Measurements from ENCODE around the gene CLDN5.

The CLDN5 gene

DNA sequence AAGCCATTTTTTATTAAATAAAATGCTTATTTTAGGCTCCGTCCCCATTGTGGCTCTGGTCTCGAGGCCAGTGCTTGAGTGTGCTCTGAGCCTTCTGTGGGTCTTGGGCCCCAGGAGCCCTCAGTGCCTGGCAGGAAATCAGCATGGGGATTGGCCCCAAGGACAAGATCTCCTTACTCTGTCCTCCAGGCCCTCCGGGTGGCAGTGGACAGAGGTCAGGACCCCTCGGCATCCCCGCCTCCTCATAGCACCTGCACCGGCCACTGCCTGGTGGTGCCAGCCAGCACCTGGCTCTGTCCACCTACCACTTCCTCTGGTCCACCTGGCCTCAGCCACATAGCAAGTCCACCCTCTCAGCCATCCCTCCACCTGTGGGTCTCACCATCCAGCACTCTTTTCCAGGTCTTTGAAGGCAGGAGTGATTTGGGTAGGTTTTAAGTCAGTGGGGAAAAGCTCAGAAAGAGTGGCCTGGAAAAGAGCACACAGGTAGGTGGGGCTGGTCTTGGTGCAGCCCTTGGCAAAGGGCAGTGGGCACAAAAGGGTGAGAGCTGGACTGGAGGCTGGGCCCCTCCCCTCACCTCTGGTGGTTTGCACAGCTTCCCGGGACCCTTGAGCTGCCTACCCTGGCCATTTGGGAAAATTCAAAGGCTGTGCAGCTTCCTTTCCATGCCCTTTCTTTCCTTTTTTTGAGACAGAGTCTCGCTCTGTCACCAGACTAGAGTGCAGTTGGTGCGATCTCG is 3.5 kb downstream of the CLDN5 start:
- DNase-seq = peak; percentile 38

DNA sequence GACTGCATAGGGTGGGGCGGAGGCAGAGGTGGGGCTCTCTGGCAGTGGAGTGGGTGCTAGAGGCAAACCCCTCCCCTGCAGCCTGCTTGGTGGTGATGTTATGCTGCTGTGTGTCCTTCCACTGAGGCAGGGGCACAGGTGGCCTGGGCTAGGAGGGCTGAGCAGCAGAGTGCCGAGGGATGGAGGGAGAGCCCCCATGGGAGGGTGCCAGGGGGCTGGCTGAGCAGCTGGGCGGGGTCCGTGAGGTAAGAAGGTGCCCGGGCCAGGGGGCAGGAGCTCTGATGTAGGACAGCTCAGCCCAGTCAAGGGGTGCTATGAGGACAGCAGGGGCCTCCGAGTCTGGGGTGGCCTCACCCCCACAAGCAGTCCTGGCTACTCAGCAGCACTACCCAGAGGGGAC is 4.2 kb downstream of the CLDN5 start:
- no peak for DNase-seq

DNA sequence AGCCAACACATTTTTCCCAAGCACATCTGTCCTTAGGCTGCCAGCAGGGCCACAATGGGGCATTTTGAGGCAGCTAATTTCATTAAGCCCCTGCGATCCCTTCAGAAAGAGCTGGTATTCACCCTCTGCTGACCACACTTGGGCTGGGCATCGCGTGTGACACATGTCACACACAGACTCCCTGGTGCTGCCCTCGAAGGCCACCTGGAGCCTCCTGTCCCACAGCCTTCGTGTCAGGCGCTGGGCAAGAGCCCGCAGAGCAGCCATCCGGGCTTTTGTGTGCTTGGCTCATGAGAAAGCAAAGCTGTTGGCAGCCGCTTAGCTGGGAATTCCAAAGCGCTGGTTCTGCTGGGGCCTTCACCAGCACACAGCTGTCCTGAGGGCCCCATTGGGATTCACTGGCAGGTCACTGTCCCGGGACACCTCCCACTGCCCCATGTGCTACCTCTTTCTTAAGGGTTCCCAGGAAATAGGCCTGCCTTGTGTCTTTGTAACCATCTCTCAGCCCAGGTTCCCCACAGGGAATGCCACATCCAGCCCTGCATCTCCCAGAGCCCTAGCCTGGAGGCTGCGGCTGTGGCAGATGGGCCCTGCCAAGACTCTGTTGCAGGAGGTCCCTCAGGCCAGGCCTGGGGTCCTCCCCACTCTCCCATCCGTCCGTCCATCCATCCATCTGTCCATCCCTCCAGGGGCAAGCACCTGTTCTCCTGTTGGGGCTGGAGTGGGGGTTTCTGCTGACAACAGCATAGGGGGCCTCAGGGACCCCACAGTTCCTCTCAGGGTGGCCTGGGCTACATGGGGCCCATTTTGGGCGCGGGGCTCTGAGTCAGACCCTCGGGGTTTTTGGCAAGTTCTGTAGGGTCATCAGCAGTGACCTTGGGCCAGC is 4.9 kb downstream of the CLDN5 start:
- DNase-seq = no peak

DNA sequence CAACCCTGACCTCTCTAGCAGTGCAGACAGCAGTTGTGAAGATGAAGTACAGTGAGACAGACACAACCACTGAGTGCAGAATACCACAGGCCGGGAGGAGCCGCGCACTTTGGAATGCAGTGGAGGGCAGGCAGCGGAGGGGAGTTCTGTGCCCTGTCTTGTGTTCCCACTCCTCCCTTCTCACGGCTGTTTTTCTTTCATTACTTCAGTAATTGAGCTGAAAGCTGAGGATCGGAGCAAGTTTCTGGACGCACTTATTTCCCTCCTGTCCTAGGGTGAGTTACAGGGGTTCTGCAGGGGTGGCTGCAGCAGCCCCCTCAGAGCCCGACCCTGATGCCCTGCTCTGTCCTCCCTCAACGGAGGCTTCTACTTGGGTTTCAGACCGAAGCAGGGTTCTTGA is 5.6 kb downstream of the CLDN5 start:
- DNase-seq = no peak

DNA sequence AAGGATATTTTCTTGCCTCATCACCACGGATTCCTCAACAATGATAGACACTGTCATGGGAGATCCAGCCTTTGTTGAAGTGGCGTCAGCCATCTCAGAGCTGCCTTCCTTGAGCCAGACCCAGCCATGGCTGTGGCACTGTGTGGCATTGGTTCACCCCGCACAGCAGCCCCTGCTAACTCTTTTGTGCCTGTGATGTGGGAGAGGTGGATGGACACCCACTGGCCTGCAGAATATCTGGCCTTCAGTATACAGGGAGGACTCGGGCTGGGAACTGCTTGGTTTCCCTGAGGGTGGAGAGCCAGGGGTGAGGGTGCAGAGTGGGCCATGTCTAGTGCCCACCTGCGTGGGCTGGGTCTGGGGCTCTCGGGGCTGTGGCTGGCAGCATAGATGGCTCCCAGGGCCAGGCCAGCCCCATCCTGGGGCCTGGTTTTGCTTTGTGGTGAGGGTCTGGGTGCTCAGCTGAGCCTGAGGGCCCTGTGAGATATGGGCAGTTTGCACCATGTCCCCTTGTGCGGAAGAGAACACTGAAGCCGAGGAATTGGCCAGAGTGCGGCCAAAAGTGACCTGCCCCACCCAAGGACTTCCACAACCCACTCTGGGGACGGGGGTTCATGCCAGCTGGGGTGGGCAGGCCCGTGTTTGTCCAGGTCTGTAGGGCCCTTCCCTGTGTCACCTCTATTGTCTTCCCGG is 6.1 kb downstream of the CLDN5 start:
- DNase-seq = no peak

DNA sequence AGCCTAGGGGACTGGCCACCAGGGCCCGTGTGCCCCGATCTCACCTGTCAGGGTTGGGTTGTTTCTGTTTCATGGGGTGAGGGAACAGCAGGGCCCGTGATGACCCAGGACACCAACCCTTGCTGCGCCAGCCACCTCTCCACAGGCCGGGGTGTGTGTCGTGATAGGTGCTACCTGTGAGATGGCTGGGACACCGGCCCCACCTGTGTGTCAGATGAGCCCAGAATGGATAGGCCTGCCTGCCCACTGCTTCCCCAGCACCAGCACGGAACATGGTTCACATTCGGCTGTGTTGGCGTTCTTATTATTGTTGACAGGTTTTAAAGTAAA is 7.1 kb downstream of the CLDN5 start:
- DNase-seq = no peak

DNA sequence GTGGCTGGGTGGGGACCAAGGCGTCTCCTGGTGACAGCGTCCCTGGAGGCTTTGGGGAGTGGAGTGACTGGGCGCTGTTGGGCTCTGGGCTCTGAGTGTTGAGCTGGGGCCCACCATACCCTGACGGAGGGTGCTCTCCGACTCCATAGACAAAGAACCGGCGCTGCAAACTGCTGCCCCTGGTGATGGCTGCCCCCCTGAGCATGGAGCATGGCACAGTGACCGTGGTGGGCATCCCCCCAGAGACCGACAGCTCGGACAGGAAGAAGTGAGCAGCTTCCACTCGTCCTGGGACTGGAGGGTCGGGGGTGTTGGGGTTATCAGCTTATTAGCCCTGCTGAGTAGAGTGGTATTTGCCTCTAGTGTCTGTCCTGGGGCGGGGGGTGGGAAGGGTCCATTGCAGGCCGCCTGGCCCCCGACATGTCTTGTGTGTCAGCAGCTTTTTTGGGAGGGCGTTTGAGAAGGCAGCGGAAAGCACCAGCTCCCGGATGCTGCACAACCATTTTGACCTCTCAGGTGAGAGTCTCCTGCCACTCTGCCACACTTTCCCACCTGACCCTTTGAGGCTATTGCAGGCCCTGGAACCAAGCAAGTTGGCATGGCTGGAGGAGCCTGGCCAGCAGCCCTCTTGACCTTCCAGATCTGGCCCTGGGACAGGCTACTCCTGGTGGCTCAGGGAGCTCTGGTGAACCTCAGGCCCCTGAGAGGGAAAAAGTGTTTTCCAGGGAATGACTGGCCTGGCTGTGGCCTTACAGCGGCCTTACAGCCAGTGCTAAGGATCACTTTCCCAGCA is 7.6 kb downstream of the CLDN5 start:
- DNase-seq = no peak

DNA sequence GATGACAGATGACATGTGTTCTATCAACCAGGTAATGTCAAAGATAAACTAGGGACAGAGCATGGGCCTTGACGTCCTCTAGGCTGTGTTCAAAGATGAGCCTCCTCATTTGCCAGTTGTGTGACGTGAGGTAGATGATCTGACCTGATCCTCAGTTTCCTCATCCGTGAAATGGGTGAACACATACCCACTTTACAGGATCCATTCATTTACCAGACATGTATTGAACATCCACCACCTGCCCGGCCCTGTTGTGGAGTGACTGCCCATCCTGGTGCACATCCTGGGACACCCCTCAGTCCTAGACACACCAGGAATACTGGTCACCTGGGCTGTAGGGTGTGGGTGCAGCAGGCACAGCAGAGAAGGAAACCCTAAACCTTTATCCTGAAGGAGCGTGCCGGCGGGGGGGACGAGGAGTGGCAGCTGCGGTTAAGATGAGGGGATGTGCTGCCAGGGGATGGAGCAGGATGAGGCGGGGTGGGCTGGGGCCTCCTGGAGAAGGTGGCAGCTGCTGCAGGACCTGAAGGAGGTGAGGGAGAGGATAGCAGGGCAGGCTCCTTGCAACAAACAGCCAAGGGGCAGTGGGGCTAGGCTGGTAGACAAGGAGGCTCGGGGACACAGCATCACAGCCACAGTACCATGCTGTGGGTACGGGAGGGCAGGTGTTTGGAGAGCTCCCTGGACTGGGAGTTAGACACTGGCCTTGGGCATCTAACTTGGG is 8.4 kb downstream of the CLDN5 start:
- DNase-seq = no peak

DNA sequence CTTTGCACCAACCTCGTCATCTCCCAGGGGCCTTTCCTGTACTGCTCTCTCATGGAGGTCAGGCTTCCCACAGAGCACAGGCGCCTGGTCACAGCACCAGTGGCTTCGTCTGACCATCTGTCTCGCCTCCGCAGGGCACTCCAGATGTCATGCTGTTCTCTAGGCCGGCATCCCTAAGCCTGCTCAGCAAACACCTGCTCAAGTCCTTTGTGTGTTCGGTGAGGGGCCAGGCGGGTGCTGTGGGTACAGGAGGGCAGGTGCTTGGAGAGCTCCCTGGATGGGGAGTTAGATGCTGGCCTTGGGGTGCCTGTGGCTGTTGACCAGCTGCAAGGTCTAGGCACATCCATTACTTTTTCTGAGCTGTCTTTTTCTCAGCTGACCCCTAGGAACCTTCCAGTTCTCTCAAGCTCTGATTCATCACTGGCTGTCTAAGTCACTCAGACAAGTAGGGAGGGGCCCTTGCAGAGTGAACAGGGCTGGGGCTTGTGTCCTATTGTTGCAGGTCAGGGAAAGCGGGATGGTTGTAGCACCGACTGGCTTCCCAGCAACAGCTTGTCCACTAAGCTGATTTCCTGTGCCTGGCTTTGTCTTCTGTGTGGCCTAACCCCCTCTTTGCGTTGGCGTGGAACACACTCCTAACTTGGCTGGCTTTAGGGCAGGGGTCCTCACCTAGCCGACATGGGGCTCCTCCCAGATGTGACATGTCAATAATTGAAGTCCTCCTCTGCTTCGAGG is 9.2 kb downstream of the CLDN5 start:
- no peak for DNase-seq

DNA sequence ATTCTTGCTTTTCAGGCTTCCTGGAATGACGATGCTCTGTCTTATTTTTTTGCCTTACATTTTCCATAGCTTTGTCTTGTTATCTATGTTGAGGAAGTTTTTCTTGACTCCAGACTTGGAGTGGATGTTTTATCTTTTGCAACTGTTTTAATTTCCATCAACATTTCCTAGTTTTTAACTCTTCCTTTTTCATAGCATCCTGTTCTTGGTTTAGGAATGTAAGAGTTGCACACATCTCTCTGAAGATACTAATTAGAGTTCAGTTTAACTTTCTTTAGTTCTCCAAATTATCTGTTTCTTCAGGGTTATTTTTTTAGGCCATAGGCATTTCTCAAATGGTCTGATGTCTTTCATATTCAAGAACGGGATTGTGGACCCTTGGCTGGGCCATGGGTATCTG is 10.4 kb downstream of the CLDN5 start:
- no peak for DNase-seq

DNA sequence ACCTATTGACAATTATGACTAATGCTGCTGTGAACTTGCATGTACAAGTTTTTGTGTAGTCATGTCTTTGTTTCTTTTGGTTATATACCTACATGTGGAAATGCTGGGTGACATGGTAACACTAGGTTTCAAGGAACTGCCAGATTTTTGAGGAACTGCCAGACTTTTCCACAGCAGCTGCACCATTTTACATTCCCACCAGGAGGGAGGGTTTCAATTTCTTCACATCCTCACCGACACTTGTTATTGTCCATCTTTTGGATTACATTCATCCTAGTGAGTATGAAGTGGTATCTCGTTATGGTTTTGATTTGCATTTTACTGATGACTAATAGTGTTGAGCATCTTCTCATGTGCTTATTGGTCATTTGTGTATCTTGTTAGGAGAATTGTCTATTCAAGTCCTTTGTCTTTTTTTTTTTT is 13.3 kb downstream of the CLDN5 start:
- DNase-seq = no peak

DNA sequence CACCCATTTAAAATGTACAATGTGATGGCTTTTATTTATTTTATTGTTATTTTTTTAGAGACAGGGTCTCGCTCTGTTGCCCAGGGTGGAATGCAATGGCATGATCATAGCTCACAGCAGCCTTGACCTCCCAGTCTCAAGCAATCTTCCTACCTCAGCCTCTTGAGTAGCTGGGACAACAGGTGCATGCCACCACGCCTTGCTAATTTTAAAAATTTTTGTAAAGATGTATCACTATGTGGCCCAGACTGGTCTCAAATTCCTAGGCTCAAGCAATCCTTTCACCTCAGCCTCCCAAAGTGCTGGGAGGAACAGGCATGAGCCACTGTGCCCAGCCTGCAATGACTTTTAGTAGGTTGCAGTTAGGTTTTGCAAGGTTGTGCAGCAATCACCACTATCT is 14.3 kb downstream of the CLDN5 start:
- DNase-seq = no peak

DNA sequence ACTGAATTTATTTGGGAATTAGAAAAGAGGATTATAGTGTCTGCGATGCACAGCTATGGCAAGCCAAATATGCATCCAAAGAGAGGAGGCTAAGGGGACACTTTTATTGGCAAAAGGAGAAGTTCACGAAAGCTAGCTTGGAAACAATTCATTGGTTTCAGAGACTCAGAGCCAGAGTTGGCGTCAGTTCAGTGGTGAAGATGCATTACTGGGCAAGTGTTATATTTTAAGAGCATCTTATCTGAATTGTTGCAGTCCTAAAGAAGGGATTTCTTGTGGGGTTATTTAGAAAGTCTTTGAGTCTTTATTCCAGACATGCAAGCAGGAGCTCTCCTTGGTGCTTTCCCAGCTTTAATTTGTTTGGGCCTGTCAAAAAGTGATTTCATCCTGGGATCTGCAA is 15.0 kb downstream of the CLDN5 start:
- no peak for DNase-seq

DNA sequence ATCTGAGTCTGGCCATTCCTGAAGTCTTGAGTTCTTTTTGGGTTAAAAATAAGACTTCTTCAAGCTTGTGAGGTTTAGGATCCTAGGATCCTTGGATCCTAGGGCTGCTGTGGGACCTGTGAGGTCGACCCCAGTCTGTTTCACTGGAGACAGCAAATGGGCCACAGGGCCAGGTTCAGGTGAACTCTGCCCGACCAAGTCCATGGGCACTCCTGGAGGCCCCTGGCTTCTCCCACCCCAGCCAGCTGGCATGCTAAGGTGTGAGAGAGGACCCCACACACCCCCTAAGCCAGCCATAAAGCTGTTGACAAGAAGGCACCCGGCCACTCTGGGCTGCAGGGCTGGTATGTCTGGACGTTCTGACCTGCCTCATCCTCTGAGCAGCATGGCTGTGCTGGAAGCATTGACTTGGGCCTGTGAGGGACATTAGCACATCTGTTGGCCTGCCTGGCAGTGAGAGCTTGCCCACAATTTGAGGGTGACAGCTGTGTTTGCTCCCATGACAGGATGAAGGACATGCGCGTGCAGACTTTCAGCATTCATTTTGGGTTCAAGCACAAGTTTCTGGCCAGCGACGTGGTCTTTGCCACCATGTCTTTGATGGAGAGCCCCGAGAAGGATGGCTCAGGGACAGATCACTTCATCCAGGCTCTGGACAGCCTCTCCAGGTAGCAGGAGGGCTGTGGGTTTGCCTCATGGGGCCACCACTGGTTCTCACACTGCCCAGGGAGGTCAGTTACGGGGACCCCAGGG is 16.0 kb downstream of the CLDN5 start:
- DNase-seq = no peak

DNA sequence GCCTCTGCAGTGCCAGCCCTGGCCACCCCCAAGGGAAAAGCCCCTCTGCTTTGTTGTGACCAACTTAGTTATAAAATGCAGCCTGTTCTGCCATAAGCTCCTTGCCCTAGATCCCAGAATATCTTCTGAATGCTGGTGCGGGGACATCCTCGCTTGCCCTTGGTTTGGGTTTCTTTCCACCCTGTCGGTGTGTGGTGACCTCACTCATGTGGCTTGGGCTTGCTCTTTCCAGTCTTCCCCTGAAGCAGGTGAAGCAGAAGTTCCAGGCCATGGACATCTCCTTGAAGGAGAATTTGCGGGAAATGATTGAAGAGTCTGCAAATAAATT is 16.7 kb downstream of the CLDN5 start:
- no peak for DNase-seq

DNA sequence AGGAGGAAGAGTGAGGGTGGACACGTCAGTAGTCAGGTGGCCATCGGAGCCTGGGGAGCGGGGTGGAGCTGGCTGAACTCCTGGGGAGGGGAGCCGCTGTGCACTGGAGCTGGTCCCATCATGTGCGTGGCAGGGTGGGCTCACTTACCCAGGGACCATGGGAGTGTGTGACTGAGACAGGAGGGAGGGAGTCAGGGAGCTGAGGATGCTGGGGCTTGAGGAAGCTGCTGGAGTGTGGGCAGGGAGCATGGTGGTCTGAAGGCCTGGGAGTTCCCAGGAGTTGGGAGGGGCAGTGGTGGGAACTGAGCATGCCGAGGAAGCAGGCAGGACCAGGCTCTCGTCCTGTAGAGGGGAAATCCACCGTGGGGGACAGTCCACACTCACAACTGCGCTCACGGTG is 18.0 kb downstream of the CLDN5 start:
- no peak for DNase-seq

DNA sequence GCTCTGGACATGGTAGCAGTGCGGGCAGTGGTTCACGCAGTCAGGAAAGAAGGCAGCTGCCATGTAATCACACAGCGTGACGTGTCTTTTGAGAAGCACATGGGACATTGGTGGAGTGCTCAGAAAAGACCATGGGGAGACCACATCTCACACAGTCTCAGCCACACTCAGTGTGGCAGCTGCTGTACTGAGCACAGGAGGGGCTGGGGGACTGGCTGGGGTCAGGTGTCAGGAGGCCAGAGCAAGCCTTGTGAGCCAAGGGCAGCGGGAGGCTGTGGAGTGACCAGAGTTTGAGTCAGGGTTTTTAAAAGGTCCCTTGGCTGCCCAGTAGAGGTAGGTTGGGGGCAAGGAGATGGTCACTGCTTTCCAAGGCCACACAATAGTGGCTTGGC is 18.5 kb downstream of the CLDN5 start:
- no peak for DNase-seq

DNA sequence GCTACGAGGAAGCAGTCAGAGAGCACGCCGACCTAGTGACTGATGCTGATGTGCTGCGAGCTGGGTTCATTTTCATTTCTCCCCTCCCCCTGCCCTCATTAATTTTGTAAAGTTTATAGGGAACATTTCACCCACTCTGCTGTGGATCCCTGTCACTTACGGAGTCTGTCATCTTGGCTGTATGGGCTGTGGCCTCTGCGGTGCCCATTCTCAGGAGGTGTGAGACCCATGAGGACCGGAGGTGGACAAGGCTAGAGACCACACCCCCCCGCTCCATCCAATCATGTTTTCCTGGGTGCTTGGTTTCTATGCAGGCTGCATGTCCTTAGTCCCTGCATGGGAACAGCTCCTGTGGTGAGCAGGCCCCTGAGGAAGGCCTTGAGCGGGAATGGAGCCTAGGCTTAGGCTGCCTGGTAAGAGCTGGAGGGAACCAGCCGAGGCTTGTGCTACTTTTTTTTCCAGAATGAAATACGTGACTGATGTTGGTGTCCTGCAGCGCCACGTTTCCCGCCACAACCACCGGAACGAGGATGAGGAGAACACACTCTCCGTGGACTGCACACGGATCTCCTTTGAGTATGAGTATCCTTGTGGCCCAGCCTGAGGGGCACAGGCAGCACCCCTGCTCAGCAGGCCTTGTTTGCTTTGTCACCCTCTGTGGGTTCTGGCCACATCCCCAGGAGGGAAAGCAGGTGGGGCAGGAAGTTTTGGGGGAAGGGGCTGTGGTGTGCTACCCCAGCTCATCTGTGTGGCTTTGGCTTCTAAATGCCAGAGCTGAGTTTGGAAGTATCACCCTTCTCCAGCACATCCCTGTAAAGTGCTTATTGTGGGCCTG is 19.1 kb downstream of the CLDN5 start:
- no peak for DNase-seq

DNA sequence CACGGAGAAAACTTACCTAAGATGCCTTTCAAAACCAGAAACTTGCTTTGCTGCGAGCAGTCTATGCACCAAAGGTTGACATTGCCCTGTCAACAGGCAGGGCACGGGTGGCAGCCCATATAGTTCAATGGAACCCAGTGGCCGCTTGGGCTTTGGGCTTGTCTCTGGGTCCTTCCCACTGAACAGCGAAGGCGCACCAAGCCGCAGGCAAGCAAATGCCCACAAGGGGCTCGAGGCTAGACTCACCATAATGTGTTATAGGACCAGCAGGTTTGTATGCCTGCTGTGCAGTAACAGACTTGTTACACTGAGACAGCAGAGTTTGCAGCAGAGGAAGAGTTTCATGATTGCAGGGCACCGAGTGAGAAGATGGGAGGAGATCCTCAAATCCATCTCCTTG is 20.3 kb downstream of the CLDN5 start:
- DNase-seq = no peak

DNA sequence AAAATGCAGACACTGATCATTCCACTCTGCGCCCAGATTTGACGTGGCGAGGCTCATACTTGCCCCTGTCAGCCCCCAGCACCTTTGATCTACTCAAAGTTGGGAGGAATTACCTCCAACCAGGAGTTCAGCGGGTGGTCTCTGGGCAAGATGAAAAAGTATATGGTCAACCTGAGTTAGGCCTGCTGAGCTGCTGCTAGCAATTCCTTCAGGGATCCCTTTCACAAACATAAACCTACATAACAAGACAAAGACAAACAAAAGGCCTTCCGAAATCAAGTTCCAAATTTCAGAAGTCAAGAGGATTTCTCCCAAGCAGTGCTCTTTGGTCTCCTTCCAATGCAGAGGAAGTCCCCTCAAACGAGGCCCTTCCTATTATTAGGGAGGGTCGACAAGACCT is 20.8 kb downstream of the CLDN5 start:
- DNase-seq = no peak

All from islet precursor cell (in vitro differentiated cells).